H1 (cell line): ENCODE data around the gene GTF2F2. TPM values are rescaled to one million over a fixed set of nuclear protein-coding genes. Genes with fewer than 3 reads are reported as not detected.

Experiments
- CTCF ChIA-PET: fragments of 300-600 bp; sonication (Branson Sonifier 250); formaldehyde crosslinking; loops from one replicate; lab custom pipeline; 2021; ENCODE audit not compliant: partially characterized antibody; lab: Charles Lee
- POLR2A ChIA-PET: fragments of 300-600 bp; sonication (Branson Sonifier 250); formaldehyde crosslinking; loops from one replicate; lab custom pipeline; 2021; ENCODE audit warnings: inconsistent platforms; ENCODE audit not compliant: partially characterized antibody; lab: Charles Lee
- DNase-seq, 2 experiments: peaks; one replicate each; pipeline versions ENCODE4 v3.0.0 to v3.0.0-alpha.2; 2010 to 2022; ENCODE audit warnings: low spot score in 2 of 2, low read depth in 1 of 2, mixed read lengths in 1 of 2
- FAIRE-seq: peaks from 2 replicates; lab custom pipeline; 2011; peaks lifted over from hg19 to GRCh38; lab: Jason Lieb, UNC
- H2AFZ ChIP-seq: 2 replicates; pipeline ENCODE4 v1.8.1; 2012; ENCODE audit warnings: low read length, inconsistent platforms
- H2AK5ac ChIP-seq: 2 replicates; pipeline ENCODE4 v1.6.1; 2013; ENCODE audit warnings: low read depth, low read length
- H2BK120ac ChIP-seq: replicated peaks from 2 replicates; pipeline ENCODE3; 2013; ENCODE audit warnings: low read depth, low read length, inconsistent platforms
- H2BK12ac ChIP-seq: 2 replicates; pipeline ENCODE4 v1.6.1; 2013; ENCODE audit warnings: low read depth, low read length
- H2BK15ac ChIP-seq: 2 replicates; pipeline ENCODE4 v1.6.1; 2013; ENCODE audit warnings: low read length
- H2BK20ac ChIP-seq: 2 replicates; pipeline ENCODE4 v1.6.1; 2013; ENCODE audit warnings: low read length
- H2BK5ac ChIP-seq: 2 replicates; pipeline ENCODE4 v1.6.1; 2013; ENCODE audit warnings: low read depth, low read length
- H3K14ac ChIP-seq: 2 replicates; pipeline ENCODE4 v1.6.1; 2013; ENCODE audit warnings: inconsistent platforms; ENCODE audit not compliant: insufficient read length
- H3K18ac ChIP-seq: 2 replicates; pipeline ENCODE4 v1.6.1; 2013; ENCODE audit warnings: low read length; ENCODE audit errors: extremely low read depth
- H3K23ac ChIP-seq: 2 replicates; pipeline ENCODE4 v1.6.1; 2013; ENCODE audit warnings: inconsistent platforms; ENCODE audit not compliant: insufficient read length
- H3K23me2 ChIP-seq: 2 replicates; pipeline ENCODE4 v1.6.1; 2013; ENCODE audit warnings: low read depth, low read length
- H3K27ac ChIP-seq: 2 replicates; pipeline ENCODE4 v1.6.1; 2011; ENCODE audit warnings: low read depth, low read length, inconsistent platforms
- H3K27me3 ChIP-seq, 4 experiments: replicated peaks in 1 of 4; 1 replicate in 1 of 4; 2 replicates in 3 of 4; pipeline versions ENCODE4 v1.6.1 to v1.8.1; 2011 to 2013; ENCODE audit warnings: low read length in 3 of 4, mild to moderate bottlenecking in 3 of 4, inconsistent platforms in 2 of 4, mixed read lengths in 2 of 4, moderate library complexity in 1 of 4; ENCODE audit not compliant: control insufficient read depth in 3 of 4, insufficient read depth in 3 of 4; ENCODE audit errors: extremely low read depth in 1 of 4
- H3K36me3 ChIP-seq, 4 experiments: 2 replicates each; pipeline versions ENCODE4 v1.6.1 to v1.8.1; 2011 to 2013; ENCODE audit warnings: mild to moderate bottlenecking in 4 of 4, low read length in 3 of 4, moderate library complexity in 2 of 4, control low read depth in 1 of 4, inconsistent platforms in 1 of 4; ENCODE audit not compliant: insufficient read depth in 4 of 4, control insufficient read depth in 2 of 4
- H3K4ac ChIP-seq: replicated peaks from 2 replicates; pipeline ENCODE3; 2013; ENCODE audit warnings: low read length, low read depth, mixed read lengths, inconsistent platforms; ENCODE audit not compliant: insufficient read length
- H3K4me1 ChIP-seq, 4 experiments: replicated peaks in 1 of 4; 1 replicate in 1 of 4; 2 replicates in 3 of 4; pipeline versions ENCODE4 v1.6.1 to v1.8.1; 2011 to 2013; ENCODE audit warnings: low read length in 3 of 4, inconsistent platforms in 2 of 4, mixed read lengths in 1 of 4; ENCODE audit not compliant: insufficient read depth in 4 of 4, control insufficient read depth in 3 of 4
- H3K4me2 ChIP-seq, 2 experiments: 2 replicates each; pipeline versions ENCODE4 v1.6.1 to v1.8.1; 2011 to 2013; ENCODE audit warnings: low read depth in 2 of 2, low read length in 2 of 2, control low read depth in 1 of 2, inconsistent platforms in 1 of 2, mild to moderate bottlenecking in 1 of 2; ENCODE audit not compliant: insufficient read depth in 1 of 2
- H3K4me3 ChIP-seq, 4 experiments: fragments of 200-600, 300-600 bp in 1 of 4; sonication (generic), shearing (Covaris generic), sonication (Bioruptor Twin) in 1 of 4; 2 replicates each; pipeline versions ENCODE4 v1.5.1 to v1.8.1; 2011 to 2016; ENCODE audit warnings: low read length in 4 of 4, low read depth in 3 of 4, control low read depth in 2 of 4, inconsistent platforms in 2 of 4, mild to moderate bottlenecking in 2 of 4, mixed read lengths in 1 of 4, moderate library complexity in 1 of 4; ENCODE audit not compliant: insufficient read depth in 2 of 4; ENCODE audit errors: extremely low read depth in 1 of 4
- H3K56ac ChIP-seq: replicated peaks from 2 replicates; pipeline ENCODE3; 2013; ENCODE audit warnings: low read depth, mild to moderate bottlenecking, mixed read lengths, low read length, inconsistent platforms; ENCODE audit not compliant: insufficient read length
- H3K79me1 ChIP-seq: 2 replicates; pipeline ENCODE4 v1.6.1; 2013; ENCODE audit warnings: low read depth, low read length, control low read depth
- H3K79me2 ChIP-seq, 2 experiments: 2 replicates each; pipeline versions ENCODE4 v1.6.1 to v1.8.1; 2012 to 2013; ENCODE audit warnings: low read length in 2 of 2, mild to moderate bottlenecking in 2 of 2, inconsistent platforms in 1 of 2; ENCODE audit not compliant: insufficient read depth in 2 of 2, control insufficient read depth in 1 of 2
- H3K9ac ChIP-seq, 4 experiments: replicated peaks in 1 of 4; 1 replicate in 1 of 4; 2 replicates in 3 of 4; pipeline versions ENCODE4 v1.6.1 to v1.8.1; 2011 to 2013; ENCODE audit warnings: low read depth in 3 of 4, low read length in 3 of 4, control low read depth in 2 of 4, mild to moderate bottlenecking in 2 of 4, moderate library complexity in 2 of 4, inconsistent platforms in 1 of 4; ENCODE audit errors: extremely low read depth in 1 of 4
- H3K9me3 ChIP-seq, 2 experiments: 2 replicates each; pipeline versions ENCODE4 v1.6.1 to v1.8.1; 2012 to 2013; ENCODE audit warnings: mild to moderate bottlenecking in 2 of 2, moderate library complexity in 2 of 2, control low read depth in 1 of 2, inconsistent platforms in 1 of 2, low read depth in 1 of 2, low read length in 1 of 2, mixed read lengths in 1 of 2; ENCODE audit not compliant: insufficient read depth in 2 of 2
- H4K20me1 ChIP-seq, 2 experiments: replicated peaks in 1 of 2; 2 replicates each; pipeline versions ENCODE3 to v1.8.1; 2011 to 2013; ENCODE audit warnings: inconsistent platforms in 2 of 2, low read length in 2 of 2, mild to moderate bottlenecking in 1 of 2; ENCODE audit not compliant: insufficient read depth in 2 of 2, control insufficient read depth in 1 of 2
- H4K5ac ChIP-seq: 2 replicates; pipeline ENCODE4 v1.6.1; 2013; ENCODE audit warnings: low read length, low read depth, mixed read lengths, inconsistent platforms; ENCODE audit not compliant: insufficient read length
- H4K8ac ChIP-seq: 2 replicates; pipeline ENCODE4 v1.8.0; 2013; ENCODE audit warnings: mild to moderate bottlenecking, moderate library complexity, low read length, inconsistent platforms; ENCODE audit not compliant: insufficient read depth; ENCODE audit errors: extremely low read depth
- H4K91ac ChIP-seq: replicated peaks from 2 replicates; pipeline ENCODE3; 2013; ENCODE audit warnings: low read length, mixed read lengths, inconsistent platforms; ENCODE audit not compliant: insufficient read length
- GABPA ChIP-seq: IDR thresholded peaks from 2 replicates; pipeline ENCODE4 v1.6.1; 2011; ENCODE audit warnings: mild to moderate bottlenecking, low read length, moderate library complexity, borderline replicate concordance; ENCODE audit not compliant: insufficient read depth
- JUND ChIP-seq: IDR thresholded peaks from 2 replicates; pipeline ENCODE4 v1.6.1; 2011; ENCODE audit warnings: mild to moderate bottlenecking, improper control_type of control experiment, low read length
- YY1 ChIP-seq: IDR thresholded peaks from 2 replicates; pipeline ENCODE4 v1.6.1; 2011; ENCODE audit warnings: low read depth, mild to moderate bottlenecking, low read length
- ZNF274 ChIP-seq: IDR thresholded peaks from 2 replicates; pipeline ENCODE4 v1.7.0; 2012; ENCODE audit warnings: low read length, borderline replicate concordance; ENCODE audit errors: extremely low read depth
- WGBS, 2 experiments: shearing (Covaris generic) in 1 of 2; methylation state at CpG; one replicate each; pipeline versions ENCODE4 v1.1.6 to v1.1.7; 2013 to 2015; ENCODE audit warnings: low lambda C conversion rate in 2 of 2, mixed read lengths in 2 of 2, inconsistent platforms in 1 of 2, low coverage in 1 of 2, missing lambda C conversion rate in 1 of 2; ENCODE audit not compliant: insufficient replicate concordance in 2 of 2, insufficient coverage in 1 of 2, insufficient read length in 1 of 2; ENCODE audit errors: extremely low coverage in 1 of 2, missing lambda C conversion rate in 1 of 2; 5-methylcytosine and 5-hydroxymethylcytosine counted together
- polyA plus RNA-seq, 7 experiments: library from polyadenylated mRNA; depleted of rRNA in 3 of 7; stranded (reverse) in 5 of 7; unstranded in 2 of 7; fragments of >200 nt in 5 of 7; fragments of 200-250 nt in 2 of 7; gene quantifications; 1 replicate in 5 of 7; 2 replicates in 1 of 7; 4 replicates in 1 of 7; pipeline versions ENCODE4 v1.2.1 to v1.2.3, GENCODE V29; 2011 to 2013; ENCODE audit warnings: missing spikeins in 2 of 7, mixed read lengths in 2 of 7
- total RNA-seq: library from RNA; stranded (reverse); fragmentation: NEBNext Ultra II Directional; extraction: Animal tissue kit (Norgen Biotek cat#: 25700); gene quantifications from 2 replicates; pipeline ENCODE4 v1.2.1, GENCODE V29; 2021

GTF2F2 gene
- total and polyA plus RNA-seq, 2 of the 8 experiments (the other 6 are each of a cell fraction or from before 2014, with no cell fraction given), result 10.8 to 31.1 TPM

DNA sequence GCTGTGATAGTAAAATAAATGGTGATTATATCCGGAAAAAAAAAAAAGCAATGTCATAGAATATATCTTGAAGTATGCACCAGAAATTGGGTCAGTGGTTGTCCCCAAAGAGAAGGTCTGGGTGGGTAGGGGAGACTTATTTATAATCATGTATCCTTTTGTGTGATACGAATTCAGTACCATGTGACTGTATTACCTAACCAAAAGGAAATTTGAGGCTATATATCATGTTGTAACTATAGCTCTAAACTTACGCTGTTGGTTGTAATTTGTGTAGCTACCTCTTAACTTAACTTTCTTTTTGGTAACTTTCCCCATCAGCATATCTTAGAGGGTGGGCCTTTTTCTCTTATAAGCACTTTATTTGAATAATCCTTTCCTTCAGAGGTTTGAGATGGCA lies 105.7 kb downstream of the GTF2F2 start:
- Histone ChIP-seq H4K20me1 (peaks cover 0 to 2% of the 10 kb centered on the region in 2 experiments), H4K5ac (no peak overlapping the region), H3K4ac (no peak overlapping the region), H3K23me2 (no peaks in the 10 kb centered on the region), H3K4me3 (no peak overlapping the region), H2BK20ac (no peak overlapping the region), H3K56ac (no peak overlapping the region), H4K91ac (no peak overlapping the region), H3K9ac (no peak overlapping the region), H3K36me3 (no peaks in the 10 kb centered on the region), H2BK120ac (no peak overlapping the region), H4K8ac (no peak overlapping the region), H2AK5ac (no peak overlapping the region), H3K27ac (no peak overlapping the region), H3K79me2 (no peaks in the 10 kb centered on the region), H3K9me3 (no peaks in the 10 kb centered on the region), H2BK15ac (no peak overlapping the region), H3K27me3 (no peaks in the 10 kb centered on the region), H3K23ac (no peak overlapping the region), H2BK12ac (no peak overlapping the region), H2AFZ (no peak overlapping the region), H3K4me2 (no peak overlapping the region), H3K14ac (no peak overlapping the region), H3K79me1 (no peaks in the 10 kb centered on the region; the same call in 1 of the 2 replicates), H3K18ac (no peak overlapping the region), H3K4me1 (no peaks in the 10 kb centered on the region), H2BK5ac (no peak overlapping the region)
- 99% methylated on average over 3 of the region's 3 CpGs; no CpG with 5 or more reads in 1 of the 2 experiments for WGBS, 2 experiments
- ChIA-PET POLR2A (no interaction called here), CTCF (interaction anchor here (0.6 to 1.6 kb wide), 3 partner anchors 11 to 87 kb away, joined by 3 to 6 read pairs (median 3); no protein-coding TSS in a partner anchor)
- DNase-seq (no peak), FAIRE-seq (no peak)
- no peak for TF ChIP-seq GABPA
- TF ChIP-seq ZNF274, result no peak
- TF ChIP-seq JUND, result no peak
- TF ChIP-seq YY1, result no peak
